ENCODE data around the gene PIGA. TPM values are rescaled to one million over a fixed set of nuclear protein-coding genes. Genes with fewer than 3 reads are reported as not detected.

Gene PIGA
- total and polyA plus RNA-seq, 10 donors: 4.9 to 17.2 (median 12.4) TPM

GRCh38 chrX:15298201-15298600 lies 37.1 kb downstream of the PIGA start:
- TF ChIP-seq CTCF (IDR thresholded peaks at IDR 0.05 in 8 of 11, conservative IDR thresholded peaks at IDR 0.05 in 3 of 11) (no peak), POLR2AphosphoS5 (IDR thresholded peaks at IDR 0.05) (peak in 1 of 3 donors; percentile 26)
- Histone ChIP-seq H3K36me3 (no peaks in the 10 kb centered on the region), H3K9me3 (no peaks in the 10 kb centered on the region), H3K4me1 (peaks cover 0 to 3% (median 0%) of the 10 kb centered on the region in 6 donors), H3K4me3 (no peak overlapping the region), H3K27me3 (replicated peaks in 1 of 7) (no peaks in the 10 kb centered on the region), H3K27ac (peak overlapping the region in 5 of 8 donors; percentile 26 to 68 (median 64))
- intact Hi-C loops (cut with DNase I; ENCODE audit: low total_unique reads): no loop called here
- no peak for DNase-seq
- 21 to 39% (median 35%) methylated on average over 2 of the region's 2 CpGs for WGBS, 5 donors

GRCh38 chrX:15293451-15293850 lies 41.9 kb downstream of the PIGA start:
- Histone ChIP-seq H3K4me3 (no peak overlapping the region), H3K27me3 (replicated peaks in 1 of 7) (no peaks in the 10 kb centered on the region), H3K4me1 (no peaks in the 10 kb centered on the region), H3K9me3 (no peaks in the 10 kb centered on the region), H3K36me3 (no peaks in the 10 kb centered on the region), H3K27ac (no peak overlapping the region)
- DNase-seq: no peak
- intact Hi-C loops (cut with DNase I; ENCODE audit: low total_unique reads): no loop called here
- TF ChIP-seq POLR2AphosphoS5 (IDR thresholded peaks at IDR 0.05) (no peak), CTCF (IDR thresholded peaks at IDR 0.05 in 8 of 11, conservative IDR thresholded peaks at IDR 0.05 in 3 of 11) (no peak), POLR2A (IDR thresholded peaks at IDR 0.05) (no peak)
- WGBS, 5 donors: 83 to 94% (median 90%) methylated on average over 2 of the region's 2 CpGs

- H3K4me1 ChIP-seq: no peaks in the 10 kb centered on the region
- peak overlapping the region in 1 of 8 donors; percentile 18 for H3K27ac ChIP-seq
- no peaks in the 10 kb centered on the region for H3K36me3 ChIP-seq
- DNase-seq: no peak
- H3K27me3 ChIP-seq (replicated peaks in 1 of 7): no peaks in the 10 kb centered on the region
- TF ChIP-seq POLR2A (IDR thresholded peaks at IDR 0.05): no peak
- no peak for TF ChIP-seq CTCF (IDR thresholded peaks at IDR 0.05 in 8 of 11, conservative IDR thresholded peaks at IDR 0.05 in 3 of 11)
- TF ChIP-seq POLR2AphosphoS5 (IDR thresholded peaks at IDR 0.05): no peak
- 70 to 93% (median 84%) methylated on average over 2 to 3 of the region's 3 CpGs for WGBS, 5 donors
- H3K9me3 ChIP-seq: no peaks in the 10 kb centered on the region
- intact Hi-C loops (cut with DNase I; ENCODE audit: low total_unique reads): no loop called here
- H3K4me3 ChIP-seq: no peak overlapping the region
Measured at GRCh38 chrX:15292861-15293260, 42.5 kb downstream of the PIGA start.

GRCh38 chrX:15277604-15278003 lies 57.7 kb downstream of the PIGA start:
- 30 to 89% (median 45%) methylated on average over 1 of the region's 1 CpG for WGBS, 5 donors
- no peak for TF ChIP-seq POLR2A (IDR thresholded peaks at IDR 0.05)
- TF ChIP-seq CTCF (IDR thresholded peaks at IDR 0.05 in 8 of 11, conservative IDR thresholded peaks at IDR 0.05 in 3 of 11): no peak
- TF ChIP-seq POLR2AphosphoS5 (IDR thresholded peaks at IDR 0.05): no peak

More at GRCh38 chrX:15277604-15278003, 57.7 kb downstream of the PIGA start:
- H3K9me3 ChIP-seq: peaks cover 0 to 7% (median 0%) of the 10 kb centered on the region in 8 donors
- H3K27ac ChIP-seq: no peak overlapping the region
- H3K4me3 ChIP-seq: no peak overlapping the region
- no peaks in the 10 kb centered on the region for H3K36me3 ChIP-seq
- peaks cover 0 to 4% (median 0%) of the 10 kb centered on the region in 7 donors for H3K27me3 ChIP-seq (replicated peaks in 1 of 7)
- no peaks in the 10 kb centered on the region for H3K4me1 ChIP-seq
- intact Hi-C loops (cut with DNase I; ENCODE audit: low total_unique reads): no loop called here
- DNase-seq: no peak
